ENCODE measurements around the gene GMDS.

GMDS gene

GRCh38 chr6:1586861-1587450 is 658.4 kb downstream of the GMDS start:
- no peak for DNase-seq (ENCODE audit: low spot score)

GRCh38 chr6:1586256-1586655 is 659.1 kb downstream of the GMDS start:
- no peak for DNase-seq (ENCODE audit: low spot score)

- no peak for DNase-seq (ENCODE audit: low spot score)
These were observed 659.7 kb downstream of the GMDS start for GRCh38 chr6:1585669-1586049.

GRCh38 chr6:1584996-1585668 is 660.3 kb downstream of the GMDS start:
- DNase-seq (ENCODE audit: low spot score): no peak

- no peak for DNase-seq (ENCODE audit: low spot score)
These were observed 661.3 kb downstream of the GMDS start for GRCh38 chr6:1584146-1584545.

GRCh38 chr6:1581120-1581991 is 664.0 kb downstream of the GMDS start:
- DNase-seq (ENCODE audit: low spot score): peak; percentile 39

- DNase-seq (ENCODE audit: low spot score): peak; percentile 42
These were observed 664.8 kb downstream of the GMDS start for GRCh38 chr6:1580585-1580984.

GRCh38 chr6:1580109-1580508 is 665.3 kb downstream of the GMDS start:
- no peak for DNase-seq (ENCODE audit: low spot score)

GRCh38 chr6:1579096-1579495 is 666.3 kb downstream of the GMDS start:
- DNase-seq (ENCODE audit: low spot score): no peak

GRCh38 chr6:1577896-1578745 is 667.3 kb downstream of the GMDS start:
- no peak for DNase-seq (ENCODE audit: low spot score)

- peak; percentile 41 for DNase-seq (ENCODE audit: low spot score)
These were observed 668.2 kb downstream of the GMDS start for GRCh38 chr6:1577146-1577680.

- no peak for DNase-seq (ENCODE audit: low spot score)
These were observed 668.7 kb downstream of the GMDS start for GRCh38 chr6:1576711-1577110.

- no peak for DNase-seq (ENCODE audit: low spot score)
These were observed 669.2 kb downstream of the GMDS start for GRCh38 chr6:1576166-1576565.

GRCh38 chr6:1575210-1576041 is 670.0 kb downstream of the GMDS start:
- no peak for DNase-seq (ENCODE audit: low spot score)

GRCh38 chr6:1574890-1575209 is 670.6 kb downstream of the GMDS start:
- no peak for DNase-seq (ENCODE audit: low spot score)

GRCh38 chr6:1574083-1574761 is 671.2 kb downstream of the GMDS start:
- DNase-seq (ENCODE audit: low spot score): no peak
